OCI-LY3 (cell line): ENCODE data around the gene TEC.

Source experiments
- H2AFZ ChIP-seq: fragments of 200-600, 300-600 bp; shearing (Covaris generic); 2 replicates; pipeline ENCODE4 v1.6.0; 2014; ENCODE audit warnings: antibody characterized with exemption, low read depth, low read length
- H3K27ac ChIP-seq: fragments of 200-600, 300-600 bp; sonication (generic); 2 replicates; pipeline ENCODE4 v1.5.1; 2014; ENCODE audit warnings: mild to moderate bottlenecking, low read length, moderate library complexity, mixed read lengths
- H3K27me3 ChIP-seq: fragments of 200-600, 300-600 bp; sonication (generic); 2 replicates; pipeline ENCODE4 v1.6.1; 2014; ENCODE audit warnings: low read depth, low read length, mixed read lengths
- H3K36me3 ChIP-seq: fragments of 200-600, 300-600 bp; sonication (generic); replicated peaks from 2 replicates; pipeline ENCODE3; 2014; ENCODE audit warnings: low read depth, low read length, mixed read lengths
- H3K4me1 ChIP-seq: fragments of 300-600, 200-600 bp; sonication (generic); 2 replicates; pipeline ENCODE4 v1.6.1; 2014; ENCODE audit warnings: low read length, mixed read lengths
- H3K4me2 ChIP-seq: fragments of 200-600, 300-600 bp; sonication (generic); 2 replicates; pipeline ENCODE4 v1.6.1; 2014; ENCODE audit warnings: low read length, mixed read lengths
- H3K4me3 ChIP-seq: fragments of 300-600, 200-600 bp; sonication (generic); 2 replicates; pipeline ENCODE4 v1.5.1; 2014; ENCODE audit warnings: antibody characterized with exemption, mild to moderate bottlenecking, low read length, moderate library complexity
- H3K79me2 ChIP-seq: fragments of 300-600, 200-600 bp; shearing (Covaris generic); 2 replicates; pipeline ENCODE4 v1.6.1; 2014; ENCODE audit warnings: mild to moderate bottlenecking, low read length, mixed read lengths
- H3K9ac ChIP-seq: fragments of 300-600, 200-600 bp; shearing (Covaris generic); 2 replicates; pipeline ENCODE4 v1.6.0; 2014; ENCODE audit warnings: mild to moderate bottlenecking, low read length, moderate library complexity
- H3K9me3 ChIP-seq: fragments of 200-600, 300-600 bp; shearing (Covaris generic); 2 replicates; pipeline ENCODE4 v1.6.1; 2014; ENCODE audit warnings: low read length, mixed read lengths; ENCODE audit not compliant: insufficient read depth
- H4K20me1 ChIP-seq: fragments of 200-600, 300-600 bp; sonication (generic); 2 replicates; pipeline ENCODE4 v1.6.1; 2016; ENCODE audit warnings: low read length, mixed read lengths; ENCODE audit not compliant: insufficient read depth
- EZH2phosphoT487 ChIP-seq: fragments of 200-600 bp; shearing (Covaris generic); IDR thresholded peaks from 2 replicates; pipeline ENCODE4 v1.6.1; 2018; ENCODE audit warnings: antibody characterized with exemption, mixed run types, low read depth
- TF ChIP-seq, protein P1 (sequence below): fragments of 200-600, 300-600 bp; sonication (generic); IDR thresholded peaks from 2 replicates; pipeline ENCODE4 v1.5.1; 2014; ENCODE audit warnings: antibody characterized with exemption, low read length, low read depth

Gene TEC

DNA sequence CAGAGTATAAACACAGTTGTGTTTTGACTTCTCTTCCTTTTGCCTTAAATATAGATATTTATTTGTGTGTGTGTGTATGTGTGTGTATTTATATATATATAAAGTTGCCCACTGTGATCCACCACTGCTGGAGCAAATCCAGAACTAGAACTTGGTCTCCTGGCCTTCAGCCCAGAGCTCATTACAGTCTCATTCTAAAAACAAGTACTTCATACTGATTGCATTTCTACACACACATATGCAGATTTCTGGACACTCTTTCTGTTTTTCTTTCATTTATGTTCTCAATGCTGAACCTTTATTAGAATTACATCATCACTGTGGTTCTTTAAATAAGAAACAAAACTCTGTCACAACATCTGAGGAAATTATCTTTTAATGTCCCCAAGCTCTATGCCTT, 136.0 kb downstream of the TEC start:
- Histone ChIP-seq H3K79me2 (no peaks in the 10 kb centered on the region), H3K36me3 (peaks cover 18% of the 10 kb centered on the region), H3K9me3 (no peaks in the 10 kb centered on the region), H4K20me1 (no peaks in the 10 kb centered on the region), H3K9ac (no peak overlapping the region), H3K27me3 (no peaks in the 10 kb centered on the region), H3K4me3 (no peak overlapping the region), H3K27ac (no peak overlapping the region), H2AFZ (no peak overlapping the region), H3K4me1 (peaks cover 3% of the 10 kb centered on the region), H3K4me2 (no peak overlapping the region)
- no peak for TF ChIP-seq EZH2phosphoT487
- TF ChIP-seq, protein P1, sequence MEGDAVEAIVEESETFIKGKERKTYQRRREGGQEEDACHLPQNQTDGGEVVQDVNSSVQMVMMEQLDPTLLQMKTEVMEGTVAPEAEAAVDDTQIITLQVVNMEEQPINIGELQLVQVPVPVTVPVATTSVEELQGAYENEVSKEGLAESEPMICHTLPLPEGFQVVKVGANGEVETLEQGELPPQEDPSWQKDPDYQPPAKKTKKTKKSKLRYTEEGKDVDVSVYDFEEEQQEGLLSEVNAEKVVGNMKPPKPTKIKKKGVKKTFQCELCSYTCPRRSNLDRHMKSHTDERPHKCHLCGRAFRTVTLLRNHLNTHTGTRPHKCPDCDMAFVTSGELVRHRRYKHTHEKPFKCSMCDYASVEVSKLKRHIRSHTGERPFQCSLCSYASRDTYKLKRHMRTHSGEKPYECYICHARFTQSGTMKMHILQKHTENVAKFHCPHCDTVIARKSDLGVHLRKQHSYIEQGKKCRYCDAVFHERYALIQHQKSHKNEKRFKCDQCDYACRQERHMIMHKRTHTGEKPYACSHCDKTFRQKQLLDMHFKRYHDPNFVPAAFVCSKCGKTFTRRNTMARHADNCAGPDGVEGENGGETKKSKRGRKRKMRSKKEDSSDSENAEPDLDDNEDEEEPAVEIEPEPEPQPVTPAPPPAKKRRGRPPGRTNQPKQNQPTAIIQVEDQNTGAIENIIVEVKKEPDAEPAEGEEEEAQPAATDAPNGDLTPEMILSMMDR, result no peak

DNA sequence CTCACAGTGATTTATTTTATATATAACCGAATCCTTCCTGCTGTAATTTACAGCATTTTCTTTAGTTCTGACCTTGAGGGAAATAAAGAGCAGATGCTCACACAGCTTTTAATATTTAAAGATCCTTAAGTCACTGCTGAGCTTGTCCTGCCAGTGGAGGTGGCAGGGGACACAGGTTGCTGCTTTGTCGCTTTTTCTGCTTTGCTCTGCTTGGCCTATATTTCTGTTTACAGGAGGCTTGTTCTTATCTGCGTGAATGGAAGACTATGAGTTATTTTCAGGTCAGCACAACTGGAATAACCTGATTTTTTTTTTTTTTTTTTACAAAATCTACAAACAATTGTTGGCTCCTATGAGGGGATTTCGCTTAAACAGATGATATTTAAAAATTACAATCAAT, 137.9 kb downstream of the TEC start:
- Histone ChIP-seq H3K4me2 (no peak overlapping the region), H3K27ac (no peak overlapping the region), H3K36me3 (peaks cover 8% of the 10 kb centered on the region), H3K9me3 (no peaks in the 10 kb centered on the region), H3K27me3 (no peaks in the 10 kb centered on the region), H4K20me1 (no peaks in the 10 kb centered on the region), H2AFZ (no peak overlapping the region), H3K4me1 (peaks cover 10% of the 10 kb centered on the region), H3K9ac (no peak overlapping the region), H3K4me3 (no peak overlapping the region), H3K79me2 (no peaks in the 10 kb centered on the region)
- TF ChIP-seq EZH2phosphoT487, result no peak
- TF ChIP-seq, protein P1, result no peak

DNA sequence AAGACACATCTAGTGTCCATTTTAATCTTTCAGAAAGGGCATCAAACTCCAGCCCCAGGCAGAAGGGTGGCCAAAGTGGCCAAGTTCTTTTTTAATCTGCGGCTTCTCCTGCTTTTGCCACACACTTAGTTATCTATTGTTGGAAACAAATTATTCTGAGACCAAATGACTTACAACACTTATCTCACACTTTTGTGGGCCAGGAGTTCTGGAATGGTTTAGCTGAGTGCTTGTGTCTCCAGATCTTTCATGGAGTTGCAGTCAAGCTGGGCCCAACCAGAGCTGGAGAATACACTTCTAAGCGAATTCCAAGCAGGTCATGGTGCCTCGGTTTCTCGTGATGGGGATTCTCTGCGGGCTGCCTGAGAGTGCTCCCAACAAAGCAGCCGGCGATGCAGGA, 139.5 kb downstream of the TEC start:
- Histone ChIP-seq H3K9me3 (no peaks in the 10 kb centered on the region), H3K36me3 (peaks cover 3% of the 10 kb centered on the region), H3K9ac (no peak overlapping the region), H3K79me2 (no peaks in the 10 kb centered on the region), H3K27me3 (no peaks in the 10 kb centered on the region), H2AFZ (no peak overlapping the region), H3K27ac (no peak overlapping the region), H3K4me1 (peaks cover 10% of the 10 kb centered on the region), H3K4me3 (no peak overlapping the region), H3K4me2 (no peak overlapping the region), H4K20me1 (no peaks in the 10 kb centered on the region)
- TF ChIP-seq EZH2phosphoT487, result no peak
- TF ChIP-seq, protein P1, result no peak

DNA sequence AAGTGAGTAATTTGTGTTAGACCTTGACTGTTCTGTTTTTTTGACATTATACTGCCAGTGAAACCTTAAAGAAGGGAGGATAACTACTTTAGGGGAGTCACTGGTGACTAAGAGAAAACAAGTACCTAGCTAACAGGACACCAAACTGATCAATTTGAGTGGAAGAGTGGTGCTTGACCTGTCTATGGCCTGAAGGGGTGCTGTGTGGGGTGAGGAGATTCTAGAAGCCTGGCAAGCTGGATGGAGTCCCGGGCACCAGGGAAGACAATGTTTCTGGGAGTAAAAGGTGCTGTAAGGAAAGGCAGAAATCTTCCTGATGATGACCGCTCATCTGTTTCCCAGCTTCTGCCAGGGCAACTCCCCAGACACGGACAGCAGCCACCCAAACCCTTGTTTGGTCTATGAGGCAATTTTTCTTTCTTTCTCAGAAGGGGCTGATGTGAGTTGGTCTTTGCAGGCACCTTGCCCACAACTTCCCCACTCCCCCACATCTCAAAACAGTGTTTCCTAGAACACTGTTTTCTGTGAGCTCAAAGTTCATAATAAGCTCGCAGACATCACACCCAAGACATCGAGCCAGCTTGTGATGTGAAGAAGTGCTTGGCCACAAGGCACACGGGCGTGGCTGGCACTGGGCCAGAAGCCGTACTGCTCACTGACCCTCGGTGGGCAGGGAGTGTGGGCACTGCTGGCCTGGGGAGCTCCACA, 140.2 kb downstream of the TEC start:
- H3K9ac ChIP-seq, result no peak overlapping the region
- H2AFZ ChIP-seq, result no peak overlapping the region
- H3K36me3 ChIP-seq, result no peaks in the 10 kb centered on the region
- no peak overlapping the region for H3K4me2 ChIP-seq
- H3K27ac ChIP-seq, result no peak overlapping the region
- H3K4me1 ChIP-seq, result peaks cover 10% of the 10 kb centered on the region
- H3K4me3 ChIP-seq, result no peak overlapping the region
- no peaks in the 10 kb centered on the region for H3K27me3 ChIP-seq
- H3K9me3 ChIP-seq, result no peaks in the 10 kb centered on the region
- H4K20me1 ChIP-seq, result no peaks in the 10 kb centered on the region
- no peaks in the 10 kb centered on the region for H3K79me2 ChIP-seq
- TF ChIP-seq EZH2phosphoT487, result no peak
- TF ChIP-seq, protein P1, result no peak
